Endodermal cell (in vitro differentiated cells): ENCODE results near the gene NDNF. TPM values are rescaled to one million over a fixed set of nuclear protein-coding genes. Genes with fewer than 3 reads are reported as not detected.

ENCODE experiments used
- DNase-seq: peaks from one replicate; pipeline ENCODE4 v3.0.0-alpha.2; 2017
- H3K27ac ChIP-seq: 2 replicates; pipeline ENCODE4 v1.5.1; 2013; ENCODE audit warnings: mild to moderate bottlenecking, low read depth, low read length, moderate library complexity
- H3K27me3 ChIP-seq: 2 replicates; pipeline ENCODE4 v1.6.1; 2013; ENCODE audit warnings: mild to moderate bottlenecking, low read length, moderate library complexity; ENCODE audit not compliant: insufficient read depth, control insufficient read depth, poor library complexity, severe bottlenecking
- H3K36me3 ChIP-seq: 2 replicates; pipeline ENCODE4 v1.7.0; 2013; ENCODE audit warnings: mild to moderate bottlenecking, low read length, moderate library complexity; ENCODE audit not compliant: control insufficient read depth, insufficient read depth
- H3K4me1 ChIP-seq: one replicate; pipeline ENCODE4 v1.7.0; 2013; ENCODE audit warnings: low read length; ENCODE audit not compliant: control insufficient read depth, insufficient read depth
- H3K4me3 ChIP-seq: 2 replicates; pipeline ENCODE4 v1.5.1; 2013; ENCODE audit warnings: mild to moderate bottlenecking, low read length, moderate library complexity
- H3K9ac ChIP-seq: 2 replicates; pipeline ENCODE4 v1.6.1; 2013; ENCODE audit warnings: mild to moderate bottlenecking, low read length, moderate library complexity; ENCODE audit not compliant: poor library complexity, severe bottlenecking; ENCODE audit errors: extremely low read depth
- H3K9me3 ChIP-seq: 2 replicates; pipeline ENCODE4 v1.6.1; 2013; ENCODE audit warnings: mild to moderate bottlenecking, low read length, moderate library complexity; ENCODE audit not compliant: control insufficient read depth
- H3K27ac Mint-ChIP-seq: 2 replicates; pipeline ENCODE4 v1.8.0; 2020; ENCODE audit warnings: mixed read lengths
- H3K27me3 Mint-ChIP-seq: 2 replicates; pipeline ENCODE4 v1.8.0; 2021; ENCODE audit warnings: mild to moderate bottlenecking, mixed read lengths; ENCODE audit not compliant: insufficient read depth
- H3K36me3 Mint-ChIP-seq: 2 replicates; pipeline ENCODE4 v1.8.0; 2020; ENCODE audit warnings: low read depth, mixed read lengths
- H3K4me1 Mint-ChIP-seq: 2 replicates; pipeline ENCODE4 v1.8.0; 2020; ENCODE audit warnings: mixed read lengths
- H3K4me3 Mint-ChIP-seq: 2 replicates; pipeline ENCODE4 v1.8.0; 2020; ENCODE audit warnings: mild to moderate bottlenecking, moderate library complexity, mixed read lengths
- H3K9me3 Mint-ChIP-seq: 2 replicates; pipeline ENCODE4 v1.8.0; 2020; ENCODE audit warnings: mild to moderate bottlenecking, mixed read lengths
- WGBS, 2 experiments: methylation state at CpG; one replicate each; pipeline versions ENCODE4 v1.1.5 to v1.1.7; 2013; ENCODE audit warnings: missing lambda C conversion rate in 2 of 2, mixed read lengths in 1 of 2; ENCODE audit not compliant: insufficient coverage in 1 of 2, insufficient read length in 1 of 2; 5-methylcytosine and 5-hydroxymethylcytosine counted together
- total RNA-seq, 2 donors: library from RNA; stranded (reverse); fragmentation: NEBNext Ultra II Directional in 1 of 2; extraction: Animal tissue kit (Norgen Biotek cat#: 25700) in 1 of 2; gene quantifications; 2 replicates in 1 of 2; 3 replicates in 1 of 2; pipeline ENCODE4 v1.2.1, GENCODE V29; 2021
- TF ChIP-seq, protein P1 (sequence below): fragments of 200-600 bp; sonication (generic); conservative IDR thresholded peaks from 2 replicates; pipeline ENCODE4 v1.5.0; 2021; ENCODE audit warnings: antibody characterized with exemption, mild to moderate bottlenecking

Gene NDNF
- total RNA-seq, 2 donors from 2014 or later, result 2.4 to 3.6 TPM

DNA sequence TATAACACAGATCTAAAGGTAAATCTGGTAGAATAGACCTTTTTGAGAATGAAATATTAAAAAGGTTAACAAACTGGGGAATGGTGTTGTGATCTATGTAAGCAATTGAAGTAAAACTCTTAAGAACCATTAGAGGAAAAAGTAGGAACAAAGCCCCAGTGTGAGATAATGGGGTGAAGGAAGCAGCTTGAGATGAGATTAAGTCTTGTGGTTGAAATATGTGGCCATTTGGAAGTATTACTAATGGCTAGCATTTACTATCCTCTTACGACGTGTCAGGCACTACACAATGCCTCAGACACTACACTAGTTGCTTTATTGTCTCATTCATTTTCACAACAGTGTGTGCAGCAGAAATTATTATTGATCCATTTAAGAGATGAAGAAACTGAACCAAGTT, 25.9 kb upstream of the NDNF start:
- Histone ChIP-seq H3K27me3 (no peaks in the 10 kb centered on the region), H3K9me3 (no peaks in the 10 kb centered on the region), H3K36me3 (no peaks in the 10 kb centered on the region), H3K27ac (no peak overlapping the region), H3K9ac (no peak overlapping the region), H3K4me1 (no peaks in the 10 kb centered on the region), H3K4me3 (no peak overlapping the region)
- 95% methylated on average over 2 of the region's 2 CpGs; no CpG with 5 or more reads in 1 of the 2 experiments for WGBS, 2 experiments
- H3K4me1 Mint-ChIP-seq, result no peaks in the 10 kb centered on the region
- no peaks in the 10 kb centered on the region for H3K27me3 Mint-ChIP-seq
- no peak overlapping the region for H3K4me3 Mint-ChIP-seq
- H3K9me3 Mint-ChIP-seq, result no peaks in the 10 kb centered on the region
- H3K36me3 Mint-ChIP-seq, result no peaks in the 10 kb centered on the region
- no peak for DNase-seq
- TF ChIP-seq, protein P1, sequence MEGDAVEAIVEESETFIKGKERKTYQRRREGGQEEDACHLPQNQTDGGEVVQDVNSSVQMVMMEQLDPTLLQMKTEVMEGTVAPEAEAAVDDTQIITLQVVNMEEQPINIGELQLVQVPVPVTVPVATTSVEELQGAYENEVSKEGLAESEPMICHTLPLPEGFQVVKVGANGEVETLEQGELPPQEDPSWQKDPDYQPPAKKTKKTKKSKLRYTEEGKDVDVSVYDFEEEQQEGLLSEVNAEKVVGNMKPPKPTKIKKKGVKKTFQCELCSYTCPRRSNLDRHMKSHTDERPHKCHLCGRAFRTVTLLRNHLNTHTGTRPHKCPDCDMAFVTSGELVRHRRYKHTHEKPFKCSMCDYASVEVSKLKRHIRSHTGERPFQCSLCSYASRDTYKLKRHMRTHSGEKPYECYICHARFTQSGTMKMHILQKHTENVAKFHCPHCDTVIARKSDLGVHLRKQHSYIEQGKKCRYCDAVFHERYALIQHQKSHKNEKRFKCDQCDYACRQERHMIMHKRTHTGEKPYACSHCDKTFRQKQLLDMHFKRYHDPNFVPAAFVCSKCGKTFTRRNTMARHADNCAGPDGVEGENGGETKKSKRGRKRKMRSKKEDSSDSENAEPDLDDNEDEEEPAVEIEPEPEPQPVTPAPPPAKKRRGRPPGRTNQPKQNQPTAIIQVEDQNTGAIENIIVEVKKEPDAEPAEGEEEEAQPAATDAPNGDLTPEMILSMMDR, result no peak
- no peak overlapping the region for H3K27ac Mint-ChIP-seq

GRCh38 chr4:121096629-121097028, 24.3 kb upstream of the NDNF start:
- Histone ChIP-seq H3K9ac (no peak overlapping the region), H3K27me3 (no peaks in the 10 kb centered on the region), H3K4me3 (no peak overlapping the region), H3K4me1 (no peaks in the 10 kb centered on the region), H3K36me3 (no peaks in the 10 kb centered on the region), H3K27ac (no peak overlapping the region), H3K9me3 (no peaks in the 10 kb centered on the region)
- no peaks in the 10 kb centered on the region for H3K36me3 Mint-ChIP-seq
- no peaks in the 10 kb centered on the region for H3K4me1 Mint-ChIP-seq
- TF ChIP-seq, protein P1, result peak; percentile 83
- no peaks in the 10 kb centered on the region for H3K27me3 Mint-ChIP-seq
- H3K4me3 Mint-ChIP-seq, result no peak overlapping the region
- WGBS, 2 experiments, result 19% methylated on average over 2 of the region's 2 CpGs; no CpG with 5 or more reads in 1 of the 2 experiments
- no peak overlapping the region for H3K27ac Mint-ChIP-seq
- no peak for DNase-seq
- H3K9me3 Mint-ChIP-seq, result no peaks in the 10 kb centered on the region

DNA sequence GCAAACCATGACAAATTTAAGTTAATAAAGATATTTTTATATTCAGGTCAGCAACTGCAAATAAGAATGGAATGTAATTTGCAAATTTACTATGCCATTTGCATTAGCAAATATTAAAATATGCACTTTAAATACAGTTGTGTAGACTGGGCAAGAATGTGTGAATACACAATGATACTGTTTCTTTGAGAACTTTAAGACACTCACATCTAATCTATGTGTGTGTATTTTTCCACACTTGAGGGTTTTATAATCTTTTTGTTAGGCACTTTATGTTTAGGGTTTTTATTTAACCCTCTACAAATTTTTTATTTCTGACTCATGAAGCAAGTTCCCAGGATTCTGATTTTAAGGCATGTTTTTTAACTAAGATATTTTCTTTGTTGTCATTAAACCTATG, 23.9 kb upstream of the NDNF start:
- H3K27me3 Mint-ChIP-seq, result no peaks in the 10 kb centered on the region

More for the DNA sequence above, 23.9 kb upstream of the NDNF start:
- no peak overlapping the region for H3K9ac ChIP-seq
- no peak overlapping the region for H3K27ac ChIP-seq
- Mint-ChIP-seq H3K36me3 (no peaks in the 10 kb centered on the region), H3K4me1 (no peaks in the 10 kb centered on the region), H3K9me3 (no peaks in the 10 kb centered on the region), H3K27ac (no peak overlapping the region), H3K4me3 (no peak overlapping the region)
- H3K36me3 ChIP-seq, result no peaks in the 10 kb centered on the region
- DNase-seq, result no peak
- no peaks in the 10 kb centered on the region for H3K4me1 ChIP-seq
- H3K4me3 ChIP-seq, result no peak overlapping the region
- TF ChIP-seq, protein P1, result no peak
- H3K27me3 ChIP-seq, result no peaks in the 10 kb centered on the region
- H3K9me3 ChIP-seq, result no peaks in the 10 kb centered on the region
